ENCODE results near the gene ANKH.

Gene ANKH

GRCh38 chr5:14660833-14661232 lies 210.7 kb downstream of the ANKH start:
- Histone ChIP-seq H3K27me3 (ENCODE audit: control insufficient read depth, insufficient read depth, low read length) (peaks cover 16% of the 10 kb centered on the region), H3K36me3 (ENCODE audit: control insufficient read depth, insufficient read depth, low read length) (no peaks in the 10 kb centered on the region), H3K4me3 (ENCODE audit: low read depth, low read length) (no peak overlapping the region), H3K27ac (ENCODE audit: low read depth, low read length) (no peak overlapping the region), H3K9ac (ENCODE audit: low read depth, low read length) (no peak overlapping the region), H3K9me3 (ENCODE audit: control insufficient read depth, insufficient read depth, low read length) (no peaks in the 10 kb centered on the region), H3K4me1 (ENCODE audit: control insufficient read depth, insufficient read depth, low read length) (peaks cover 7% of the 10 kb centered on the region; the same call in 1 of the 2 replicates)

- no peaks in the 10 kb centered on the region for H3K36me3 ChIP-seq (ENCODE audit: control insufficient read depth, insufficient read depth, low read length)
- no peak overlapping the region for H3K27ac ChIP-seq (ENCODE audit: low read depth, low read length)
- no peak overlapping the region for H3K4me3 ChIP-seq (ENCODE audit: low read depth, low read length)
- H3K9ac ChIP-seq (ENCODE audit: low read depth, low read length) = no peak overlapping the region
- H3K4me1 ChIP-seq (ENCODE audit: control insufficient read depth, insufficient read depth, low read length) = peaks cover 5% of the 10 kb centered on the region; the same call in 1 of the 2 replicates
- no peaks in the 10 kb centered on the region for H3K9me3 ChIP-seq (ENCODE audit: control insufficient read depth, insufficient read depth, low read length)
- peaks cover 8% of the 10 kb centered on the region for H3K27me3 ChIP-seq (ENCODE audit: control insufficient read depth, insufficient read depth, low read length)
Measured at GRCh38 chr5:14659821-14660607, 211.6 kb downstream of the ANKH start.

GRCh38 chr5:14656898-14657297 lies 214.7 kb downstream of the ANKH start:
- no peaks in the 10 kb centered on the region for H3K36me3 ChIP-seq (ENCODE audit: control insufficient read depth, insufficient read depth, low read length)
- no peak overlapping the region for H3K9ac ChIP-seq (ENCODE audit: low read depth, low read length)
- H3K4me1 ChIP-seq (ENCODE audit: control insufficient read depth, insufficient read depth, low read length) = no peaks in the 10 kb centered on the region
- no peak overlapping the region for H3K27ac ChIP-seq (ENCODE audit: low read depth, low read length)
- no peak overlapping the region for H3K4me3 ChIP-seq (ENCODE audit: low read depth, low read length)
- H3K27me3 ChIP-seq (ENCODE audit: control insufficient read depth, insufficient read depth, low read length) = no peaks in the 10 kb centered on the region
- no peaks in the 10 kb centered on the region for H3K9me3 ChIP-seq (ENCODE audit: control insufficient read depth, insufficient read depth, low read length)

DNA sequence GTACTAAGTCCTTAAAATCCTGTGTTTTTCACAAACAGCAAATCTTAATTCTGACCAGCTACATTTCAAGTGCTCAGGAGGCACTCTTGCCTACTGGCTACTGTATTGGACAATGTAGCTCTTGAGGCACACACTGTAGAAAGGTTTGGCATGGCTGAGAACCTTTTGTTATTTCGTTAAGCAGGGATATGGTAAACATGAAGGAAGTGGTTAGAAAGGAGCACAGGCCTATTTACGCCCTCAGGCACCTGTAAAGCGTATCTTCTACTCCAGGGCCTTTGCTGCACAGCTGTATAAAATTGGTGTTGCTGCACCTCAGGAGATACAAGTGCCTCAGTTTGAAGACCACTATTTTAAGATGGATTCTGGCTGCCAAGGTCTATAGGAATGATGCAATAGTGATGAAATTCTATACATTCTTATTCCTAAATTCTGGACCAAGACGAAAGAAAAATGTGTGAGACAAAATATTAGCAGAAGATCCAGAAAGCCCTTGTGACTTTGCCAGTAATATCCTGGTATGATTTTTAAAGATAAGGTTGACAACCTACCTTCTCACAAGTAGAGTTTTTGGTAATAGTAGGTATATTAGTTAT lies 216.3 kb downstream of the ANKH start:
- Histone ChIP-seq H3K4me1 (ENCODE audit: control insufficient read depth, insufficient read depth, low read length) (no peaks in the 10 kb centered on the region), H3K27ac (ENCODE audit: low read depth, low read length) (no peak overlapping the region), H3K27me3 (ENCODE audit: control insufficient read depth, insufficient read depth, low read length) (no peaks in the 10 kb centered on the region), H3K4me3 (ENCODE audit: low read depth, low read length) (no peak overlapping the region), H3K9me3 (ENCODE audit: control insufficient read depth, insufficient read depth, low read length) (no peaks in the 10 kb centered on the region), H3K36me3 (ENCODE audit: control insufficient read depth, insufficient read depth, low read length) (no peaks in the 10 kb centered on the region), H3K9ac (ENCODE audit: low read depth, low read length) (no peak overlapping the region)
